T-helper 2 cell treated with Interferon-gamma antibody and Interleukin-4, amounts not matched to agents 5 μg/mL and 100 μg/mL, for 36 hours (primary cell): ENCODE results near the gene C1orf141.

ENCODE experiments used
- DNase-seq: peaks from one replicate; pipeline ENCODE4 v3.0.0; 2021; ENCODE audit warnings: low spot score
- H3K27ac Mint-ChIP-seq: one replicate; pipeline ENCODE4 v1.8.0; 2021; ENCODE audit warnings: mild to moderate bottlenecking, mixed read lengths
- H3K27me3 Mint-ChIP-seq: one replicate; pipeline ENCODE4 v1.8.0; 2021; ENCODE audit warnings: low read depth, mixed read lengths
- H3K36me3 Mint-ChIP-seq: one replicate; pipeline ENCODE4 v1.8.0; 2021; ENCODE audit warnings: low read depth, mixed read lengths
- H3K4me1 Mint-ChIP-seq: one replicate; pipeline ENCODE4 v1.8.0; 2021; ENCODE audit warnings: low read depth, mixed read lengths
- H3K4me3 Mint-ChIP-seq: one replicate; pipeline ENCODE4 v1.8.0; 2022; ENCODE audit warnings: mild to moderate bottlenecking, moderate library complexity, mixed read lengths
- H3K9me3 Mint-ChIP-seq: one replicate; pipeline ENCODE4 v1.8.0; 2021; ENCODE audit warnings: mixed read lengths

Gene C1orf141

DNA sequence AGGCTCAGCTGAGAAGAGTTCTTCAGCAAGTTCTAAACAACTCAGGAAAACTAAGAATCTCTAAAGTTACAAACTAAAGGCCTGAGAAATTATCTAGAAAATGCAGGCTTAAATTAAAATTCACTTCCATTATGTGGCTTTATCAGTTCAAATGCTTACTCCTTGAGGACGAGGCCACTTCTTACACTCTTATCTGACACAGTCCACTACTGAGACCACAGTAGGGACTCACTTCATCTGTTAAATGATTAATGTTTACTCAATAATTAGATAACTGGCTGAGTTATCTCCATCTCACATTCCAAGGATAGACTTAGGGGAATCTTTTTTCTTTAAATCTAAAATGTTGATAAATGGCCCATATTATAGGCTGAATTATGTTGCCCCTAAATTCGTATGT is 1.6 kb downstream of the C1orf141 start:
- Mint-ChIP-seq H3K4me3 (no peak overlapping the region), H3K27ac (no peak overlapping the region), H3K36me3 (no peaks in the 10 kb centered on the region), H3K9me3 (no peaks in the 10 kb centered on the region), H3K27me3 (peaks cover 10% of the 10 kb centered on the region), H3K4me1 (peaks cover 10% of the 10 kb centered on the region)
- DNase-seq = no peak

DNA sequence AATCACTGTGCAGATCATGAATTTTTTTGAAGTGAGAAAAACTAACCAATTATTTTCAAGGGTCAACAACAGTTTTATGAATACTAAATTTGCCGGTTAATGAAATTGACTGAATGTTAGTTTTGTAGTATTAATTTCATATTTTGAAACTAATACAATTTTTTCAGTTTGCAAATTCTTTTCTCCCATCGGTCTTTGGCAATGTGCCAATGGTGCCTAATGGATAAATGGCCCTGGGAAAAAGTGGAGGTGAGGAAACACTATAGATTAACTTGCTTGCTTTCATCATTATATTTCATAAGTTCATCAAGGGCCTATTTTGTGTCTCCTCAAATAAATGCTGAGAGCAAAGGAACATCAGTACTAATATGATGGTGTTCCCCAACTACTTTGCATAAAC is 4.1 kb downstream of the C1orf141 start:
- Mint-ChIP-seq H3K9me3 (no peaks in the 10 kb centered on the region), H3K27me3 (peaks cover 5% of the 10 kb centered on the region), H3K27ac (no peak overlapping the region), H3K36me3 (no peaks in the 10 kb centered on the region), H3K4me1 (peaks cover 11% of the 10 kb centered on the region), H3K4me3 (no peak overlapping the region)
- no peak for DNase-seq

DNA sequence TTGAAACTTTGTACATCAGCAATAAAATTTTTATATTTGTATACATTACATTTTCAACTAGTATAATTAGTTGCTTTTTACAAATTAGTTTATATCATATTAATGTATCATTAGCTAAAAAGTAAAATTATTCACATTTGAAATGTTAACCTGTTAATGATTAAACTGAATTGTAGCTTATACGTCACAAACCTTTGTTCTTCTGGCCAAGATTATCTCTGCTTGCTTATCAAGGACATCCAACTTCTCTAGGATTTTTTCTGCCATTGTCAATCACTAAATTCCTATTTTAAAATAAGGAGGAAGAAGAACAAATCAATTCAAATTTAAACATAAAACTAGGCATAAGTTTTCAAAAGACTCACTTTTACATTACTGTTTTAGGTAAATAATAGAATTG is 7.8 kb downstream of the C1orf141 start:
- peaks cover 5% of the 10 kb centered on the region for H3K27me3 Mint-ChIP-seq

DNA sequence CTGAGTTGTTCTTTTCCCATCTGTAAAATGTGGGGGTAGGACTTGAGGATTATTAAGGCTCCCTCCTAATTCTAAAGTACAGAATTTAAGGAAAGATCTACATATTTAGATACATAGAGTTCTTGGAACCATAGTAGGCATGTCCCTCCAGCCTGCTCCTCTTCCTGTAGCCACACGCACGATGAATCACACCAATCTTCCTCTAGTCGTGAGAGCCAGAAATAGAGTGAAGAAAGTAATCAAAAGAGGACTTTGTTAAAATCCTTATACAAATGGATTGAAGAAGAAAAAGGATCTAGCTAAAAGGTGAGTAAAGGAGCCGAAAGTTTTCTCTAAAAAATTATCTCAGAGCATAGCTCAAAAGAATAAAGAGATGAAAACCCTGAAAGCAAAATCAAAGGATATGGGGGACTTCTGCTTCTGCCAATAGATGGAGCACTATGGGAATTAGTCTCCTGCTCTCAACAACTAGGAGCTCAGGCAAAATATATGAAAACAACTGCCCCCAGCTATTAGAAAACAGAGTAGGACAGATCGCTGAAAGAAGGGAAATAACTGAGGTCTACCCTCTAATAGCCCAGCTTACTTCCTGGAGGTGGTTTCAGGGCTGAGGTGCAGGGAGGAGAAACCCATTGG is 8.5 kb downstream of the C1orf141 start:
- no peak for DNase-seq

More for the DNA sequence above, 7.8 kb downstream of the C1orf141 start:
- no peak overlapping the region for H3K27ac Mint-ChIP-seq
- no peak overlapping the region for H3K4me3 Mint-ChIP-seq
- peaks cover 3% of the 10 kb centered on the region for H3K4me1 Mint-ChIP-seq
- H3K9me3 Mint-ChIP-seq = no peaks in the 10 kb centered on the region
- H3K36me3 Mint-ChIP-seq = no peaks in the 10 kb centered on the region
- DNase-seq = no peak

DNA sequence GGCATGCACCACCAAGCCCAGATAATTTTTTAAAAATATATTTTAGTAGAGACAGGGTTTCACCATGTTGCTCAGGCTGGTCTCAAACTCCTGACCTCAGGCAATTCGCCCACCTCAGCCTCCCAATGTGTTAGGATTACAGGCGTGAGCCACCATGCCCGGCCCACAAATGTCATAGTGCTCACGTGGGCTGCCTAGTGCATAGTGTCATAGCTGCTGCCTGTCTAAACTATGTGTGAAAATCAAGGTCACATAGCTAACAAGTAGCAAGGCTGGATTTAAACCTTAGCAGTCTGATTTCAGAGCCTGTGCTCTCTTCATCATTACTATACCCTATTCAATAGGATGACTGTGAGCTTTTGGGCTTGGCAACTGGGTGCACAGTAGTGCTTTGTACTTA is 10.3 kb downstream of the C1orf141 start:
- Mint-ChIP-seq H3K27me3 (peaks cover 8% of the 10 kb centered on the region), H3K4me3 (no peak overlapping the region), H3K4me1 (peaks cover 2% of the 10 kb centered on the region), H3K36me3 (no peaks in the 10 kb centered on the region), H3K27ac (no peak overlapping the region), H3K9me3 (no peaks in the 10 kb centered on the region)
- no peak for DNase-seq

More for the DNA sequence above, 8.5 kb downstream of the C1orf141 start:
- H3K36me3 Mint-ChIP-seq = no peaks in the 10 kb centered on the region
- no peak overlapping the region for H3K27ac Mint-ChIP-seq
- H3K4me3 Mint-ChIP-seq = no peak overlapping the region
- H3K9me3 Mint-ChIP-seq = no peaks in the 10 kb centered on the region
- H3K27me3 Mint-ChIP-seq = peaks cover 5% of the 10 kb centered on the region
- H3K4me1 Mint-ChIP-seq = peaks cover 3% of the 10 kb centered on the region

DNA sequence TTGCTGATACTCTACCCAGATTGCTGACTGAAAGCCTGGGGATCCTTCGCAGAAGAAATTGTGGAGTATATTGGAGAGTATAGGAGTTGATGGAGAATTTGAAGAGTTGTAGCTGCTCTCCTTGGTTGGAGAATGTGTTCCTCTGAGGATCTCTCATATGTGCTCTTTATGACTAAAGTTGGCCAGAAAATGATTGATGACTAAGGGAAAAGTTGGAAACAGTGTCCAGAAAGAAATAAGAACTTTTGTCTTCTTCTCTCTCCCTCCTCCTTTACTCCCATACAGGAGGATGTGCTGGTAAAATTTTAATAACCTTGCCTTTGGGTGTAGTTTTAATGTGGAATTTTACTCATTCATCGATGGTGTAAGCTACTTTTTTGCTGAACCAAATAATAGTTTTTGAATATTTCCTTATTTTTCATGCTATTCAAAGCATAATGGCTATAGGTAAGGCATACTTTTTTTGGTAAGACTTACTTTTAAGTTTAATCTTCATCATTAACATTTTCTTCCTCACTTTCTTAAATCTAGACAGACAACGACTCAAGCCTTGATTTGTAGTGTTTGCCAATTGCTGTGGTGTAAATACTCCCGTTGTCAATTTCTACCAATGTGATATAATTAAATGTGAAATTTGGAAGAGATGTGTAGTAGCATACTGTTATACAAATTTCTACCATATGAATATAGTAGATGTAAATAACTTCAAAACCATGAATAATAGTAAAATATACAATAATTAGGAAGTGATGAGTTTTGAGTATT is 13.7 kb downstream of the C1orf141 start:
- DNase-seq = no peak
- Mint-ChIP-seq H3K4me3 (no peak overlapping the region), H3K36me3 (no peaks in the 10 kb centered on the region), H3K4me1 (peaks cover 2% of the 10 kb centered on the region), H3K27ac (no peak overlapping the region), H3K27me3 (peaks cover 4% of the 10 kb centered on the region), H3K9me3 (no peaks in the 10 kb centered on the region)

DNA sequence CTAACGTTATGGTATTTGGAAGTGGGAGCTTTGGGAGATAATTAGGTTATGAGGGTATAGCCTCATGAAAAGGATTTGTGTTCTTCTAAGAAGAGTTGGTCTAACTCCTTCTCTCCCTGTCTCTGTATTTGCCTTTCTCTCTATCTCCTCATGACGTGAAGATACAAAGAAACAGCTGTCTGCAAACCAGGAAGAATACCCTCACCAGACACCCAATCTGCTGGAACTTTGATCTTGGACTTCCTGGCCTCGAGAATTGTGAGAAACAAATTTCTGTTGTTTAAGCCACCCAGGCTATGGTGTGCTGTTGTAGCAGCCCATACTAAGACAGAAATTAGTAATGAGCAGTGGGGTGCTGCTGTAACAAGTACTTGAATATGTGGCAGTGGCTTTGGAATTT is 16.1 kb downstream of the C1orf141 start:
- Mint-ChIP-seq H3K4me3 (no peak overlapping the region), H3K36me3 (no peaks in the 10 kb centered on the region), H3K4me1 (no peaks in the 10 kb centered on the region), H3K27me3 (peaks cover 6% of the 10 kb centered on the region), H3K9me3 (peaks cover 4% of the 10 kb centered on the region), H3K27ac (no peak overlapping the region)
- DNase-seq = no peak

DNA sequence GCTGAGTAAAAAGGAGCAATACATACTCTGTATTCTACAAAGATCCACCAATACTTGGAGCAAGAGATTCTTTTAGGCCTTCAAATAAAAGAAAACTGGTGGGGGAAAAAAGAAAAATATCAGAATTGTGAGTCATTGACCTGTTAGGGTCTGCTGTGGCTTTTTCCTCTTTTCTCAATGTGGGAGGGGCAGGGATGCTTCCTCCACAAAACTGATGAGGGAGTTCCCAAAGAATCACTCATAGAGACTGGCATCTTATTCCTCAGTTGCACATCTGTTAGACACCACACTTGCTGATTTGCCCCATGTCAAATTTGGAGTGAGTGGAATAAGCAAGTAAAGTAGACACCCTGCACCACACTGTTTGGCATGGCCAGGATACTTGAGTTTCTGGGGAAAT is 16.6 kb downstream of the C1orf141 start:
- Mint-ChIP-seq H3K9me3 (peaks cover 4% of the 10 kb centered on the region), H3K4me1 (no peaks in the 10 kb centered on the region), H3K4me3 (no peak overlapping the region), H3K36me3 (no peaks in the 10 kb centered on the region), H3K27ac (no peak overlapping the region), H3K27me3 (peaks cover 6% of the 10 kb centered on the region)
- no peak for DNase-seq

DNA sequence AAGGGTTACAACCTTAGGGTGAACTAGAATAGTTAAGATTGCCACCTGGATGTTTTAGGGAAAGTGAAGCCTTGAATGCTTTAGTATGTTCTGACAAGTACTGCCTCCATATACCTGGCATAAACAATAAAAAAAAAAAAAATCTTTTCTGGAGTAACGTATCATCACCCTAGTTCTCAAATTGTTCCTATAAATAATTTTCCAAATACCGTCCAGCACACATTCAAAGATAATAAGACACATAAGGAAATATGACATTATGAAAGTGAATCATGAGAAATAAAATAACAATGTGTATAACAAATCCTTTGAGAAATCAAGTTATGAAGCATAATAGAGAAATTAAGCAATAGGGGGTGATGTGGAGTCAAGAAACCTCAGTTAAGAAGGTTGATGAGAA is 20.6 kb downstream of the C1orf141 start:
- Mint-ChIP-seq H3K27me3 (peaks cover 2% of the 10 kb centered on the region), H3K36me3 (no peaks in the 10 kb centered on the region), H3K27ac (no peak overlapping the region), H3K4me1 (no peaks in the 10 kb centered on the region), H3K4me3 (no peak overlapping the region), H3K9me3 (peaks cover 4% of the 10 kb centered on the region)
- DNase-seq = no peak

DNA sequence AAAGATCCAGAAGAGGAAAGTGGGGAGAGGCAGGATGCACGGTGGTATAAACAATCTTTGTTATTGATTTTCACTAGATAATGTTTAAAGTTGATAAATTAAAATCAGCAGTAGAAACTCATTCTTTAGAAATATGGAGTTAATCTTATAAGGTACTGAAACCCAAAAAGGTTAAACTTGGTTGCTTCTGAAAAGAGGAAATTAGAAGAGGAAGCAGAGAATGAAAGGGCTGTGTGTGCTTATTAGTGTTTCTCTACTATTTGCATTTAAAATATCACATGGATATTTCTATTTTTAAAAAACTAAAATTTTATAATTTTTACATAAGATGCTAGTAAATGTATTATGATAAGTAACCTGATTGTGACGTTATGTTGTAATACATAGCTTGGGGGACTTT is 24.4 kb downstream of the C1orf141 start:
- H3K36me3 Mint-ChIP-seq = no peaks in the 10 kb centered on the region
- H3K27me3 Mint-ChIP-seq = peaks cover 8% of the 10 kb centered on the region
- H3K27ac Mint-ChIP-seq = no peak overlapping the region
- H3K4me3 Mint-ChIP-seq = no peak overlapping the region
- H3K9me3 Mint-ChIP-seq = peaks cover 4% of the 10 kb centered on the region
- no peak for DNase-seq
- no peaks in the 10 kb centered on the region for H3K4me1 Mint-ChIP-seq

DNA sequence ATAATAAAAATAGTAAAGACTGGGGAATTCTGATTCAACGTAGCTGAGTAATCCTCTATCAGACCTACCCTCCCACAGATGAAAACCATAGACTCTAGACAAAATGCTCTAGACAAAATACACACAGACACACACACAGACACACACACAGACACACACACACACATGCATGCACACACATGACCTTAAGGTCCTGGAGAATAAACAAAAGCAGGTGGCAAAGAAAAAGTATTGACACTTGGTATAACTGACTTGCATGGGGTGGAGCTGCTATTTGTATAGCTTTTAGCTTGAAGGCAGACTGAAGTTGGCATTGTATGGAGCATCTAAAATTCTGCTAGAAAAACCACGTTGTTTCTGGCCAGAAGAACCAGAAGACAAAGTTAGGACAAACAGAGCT is 29.3 kb downstream of the C1orf141 start:
- H3K27me3 Mint-ChIP-seq = peaks cover 15% of the 10 kb centered on the region
- H3K4me1 Mint-ChIP-seq = no peaks in the 10 kb centered on the region
- H3K9me3 Mint-ChIP-seq = no peaks in the 10 kb centered on the region
- no peak overlapping the region for H3K27ac Mint-ChIP-seq
- no peak for DNase-seq
- no peak overlapping the region for H3K4me3 Mint-ChIP-seq
- H3K36me3 Mint-ChIP-seq = no peaks in the 10 kb centered on the region

DNA sequence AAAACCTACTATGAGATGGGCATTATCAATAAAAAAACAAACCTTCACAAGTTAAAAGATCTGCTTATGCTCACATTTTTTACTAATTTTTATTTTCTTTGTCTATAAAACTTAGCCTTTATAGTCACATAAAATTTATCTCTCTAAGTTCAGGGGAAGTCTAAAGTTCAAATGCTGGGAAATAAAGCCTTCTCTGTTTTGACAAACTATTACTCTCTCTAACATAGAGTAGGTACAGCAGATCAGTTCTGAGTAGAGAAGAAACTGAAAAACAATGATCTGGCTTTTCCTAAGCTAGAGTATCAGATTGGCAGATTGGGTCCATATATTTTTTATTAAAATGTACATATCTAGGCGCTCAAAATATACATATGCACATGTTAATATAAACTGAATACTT is 31.2 kb downstream of the C1orf141 start:
- no peaks in the 10 kb centered on the region for H3K9me3 Mint-ChIP-seq
- no peak for DNase-seq
- no peak overlapping the region for H3K27ac Mint-ChIP-seq
- H3K4me3 Mint-ChIP-seq = no peak overlapping the region
- no peaks in the 10 kb centered on the region for H3K36me3 Mint-ChIP-seq
- peaks cover 15% of the 10 kb centered on the region for H3K27me3 Mint-ChIP-seq
- H3K4me1 Mint-ChIP-seq = no peaks in the 10 kb centered on the region

DNA sequence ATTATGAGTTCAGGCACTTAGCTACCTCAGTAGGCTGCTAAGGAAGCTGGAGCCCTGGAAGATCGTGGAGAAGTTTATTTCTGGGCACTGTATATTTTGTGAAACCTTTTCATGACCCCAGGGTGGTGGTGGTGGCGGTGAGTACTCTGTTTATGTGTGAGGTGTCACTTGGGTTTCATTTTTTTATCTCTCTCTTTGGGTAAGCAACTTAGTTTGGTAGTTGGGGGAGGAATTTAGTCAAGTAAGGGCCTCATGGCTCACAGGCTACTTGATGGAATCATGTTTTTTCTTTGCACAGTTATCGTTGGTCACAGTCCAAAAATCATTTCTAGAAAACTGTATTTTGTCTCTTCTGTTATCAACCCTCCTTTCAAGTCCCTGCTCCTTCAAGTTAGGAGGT is 33.9 kb downstream of the C1orf141 start:
- no peaks in the 10 kb centered on the region for H3K9me3 Mint-ChIP-seq
- H3K27me3 Mint-ChIP-seq = peaks cover 15% of the 10 kb centered on the region
- H3K4me3 Mint-ChIP-seq = no peak overlapping the region
- H3K36me3 Mint-ChIP-seq = no peaks in the 10 kb centered on the region
- H3K4me1 Mint-ChIP-seq = no peaks in the 10 kb centered on the region
- no peak for DNase-seq
- H3K27ac Mint-ChIP-seq = no peak overlapping the region

DNA sequence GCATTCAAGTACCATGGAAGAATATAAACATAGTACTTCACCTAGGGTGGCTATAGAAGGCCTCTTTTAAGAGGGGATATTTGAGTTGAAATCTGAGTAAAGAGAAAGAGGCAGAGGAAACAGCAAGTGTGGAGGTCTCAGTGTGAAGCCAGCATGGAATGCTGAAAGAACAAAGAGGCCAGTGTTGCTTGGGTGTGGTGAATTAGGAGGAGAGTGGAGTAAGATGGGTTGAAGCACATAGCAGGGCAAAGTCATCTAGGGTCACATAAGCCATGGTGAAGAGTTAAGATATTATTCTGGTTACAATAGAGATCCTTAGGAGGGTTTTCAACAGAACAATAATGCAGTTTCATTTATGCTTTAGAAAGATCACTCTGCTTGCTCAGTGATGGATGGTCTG is 37.5 kb downstream of the C1orf141 start:
- H3K27me3 Mint-ChIP-seq = peaks cover 18% of the 10 kb centered on the region
- H3K9me3 Mint-ChIP-seq = no peaks in the 10 kb centered on the region
- H3K27ac Mint-ChIP-seq = no peak overlapping the region
- DNase-seq = no peak
- H3K4me1 Mint-ChIP-seq = no peaks in the 10 kb centered on the region
- no peaks in the 10 kb centered on the region for H3K36me3 Mint-ChIP-seq
- H3K4me3 Mint-ChIP-seq = no peak overlapping the region

DNA sequence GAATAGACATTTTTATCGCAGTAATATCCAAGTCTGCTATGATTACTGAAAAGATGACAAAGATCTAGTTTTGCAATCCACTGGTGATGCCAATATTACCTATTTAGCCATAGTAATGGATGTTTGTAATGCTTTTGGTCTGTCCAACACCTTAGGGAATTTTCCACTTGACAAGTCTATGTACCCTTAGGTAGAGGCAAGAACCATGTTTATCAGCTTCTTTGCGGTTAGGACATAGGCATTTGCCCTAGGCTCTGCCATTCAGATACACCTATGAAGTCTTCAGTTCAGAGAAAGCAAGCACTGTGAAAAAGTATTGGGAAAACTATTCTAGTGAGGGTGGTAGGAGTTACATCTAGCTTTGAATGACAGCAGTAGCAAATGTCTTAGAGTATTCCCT is 40.6 kb downstream of the C1orf141 start:
- DNase-seq = no peak
- no peaks in the 10 kb centered on the region for H3K9me3 Mint-ChIP-seq
- no peak overlapping the region for H3K4me3 Mint-ChIP-seq
- no peaks in the 10 kb centered on the region for H3K4me1 Mint-ChIP-seq
- no peaks in the 10 kb centered on the region for H3K36me3 Mint-ChIP-seq
- no peak overlapping the region for H3K27ac Mint-ChIP-seq
- peaks cover 11% of the 10 kb centered on the region for H3K27me3 Mint-ChIP-seq
